ENCODE data around the gene DNAJB14.

The DNAJB14 gene

GRCh38 chr4:99893839-99894160, 52.6 kb downstream of the DNAJB14 start:
- H3K4me3 ChIP-seq (ENCODE audit: low read depth, low read length) = peak overlapping the region; percentile 93
- no peak for DNase-seq (ENCODE audit: low read depth)
- no peak for TF ChIP-seq CTCF (IDR thresholded peaks at IDR 0.05; ENCODE audit: low read depth, low read length, missing control alignments)
- in situ Hi-C loops (cut with HindIII; ENCODE audit: low sequenced_read_pairs) = no loop called here

GRCh38 chr4:99893029-99893428, 53.4 kb downstream of the DNAJB14 start:
- no peak for TF ChIP-seq CTCF (IDR thresholded peaks at IDR 0.05; ENCODE audit: low read depth, low read length, missing control alignments)
- H3K4me3 ChIP-seq (ENCODE audit: low read depth, low read length) = peak overlapping the region; percentile 93
- in situ Hi-C loops (cut with HindIII; ENCODE audit: low sequenced_read_pairs) = no loop called here
- no peak for DNase-seq (ENCODE audit: low read depth)

GRCh38 chr4:99891351-99891750, 55.1 kb downstream of the DNAJB14 start:
- no peak overlapping the region for H3K4me3 ChIP-seq (ENCODE audit: low read depth, low read length)
- no peak for DNase-seq (ENCODE audit: low read depth)
- in situ Hi-C loops (cut with HindIII; ENCODE audit: low sequenced_read_pairs) = no loop called here
- no peak for TF ChIP-seq CTCF (IDR thresholded peaks at IDR 0.05; ENCODE audit: low read depth, low read length, missing control alignments)

- H3K4me3 ChIP-seq (ENCODE audit: low read depth, low read length) = no peak overlapping the region
- in situ Hi-C loops (cut with HindIII; ENCODE audit: low sequenced_read_pairs) = no loop called here
- no peak for TF ChIP-seq CTCF (IDR thresholded peaks at IDR 0.05; ENCODE audit: low read depth, low read length, missing control alignments)
- no peak for DNase-seq (ENCODE audit: low read depth)
These were observed 58.6 kb downstream of the DNAJB14 start for GRCh38 chr4:99887837-99888236.

GRCh38 chr4:99886146-99886545, 60.3 kb downstream of the DNAJB14 start:
- in situ Hi-C loops (cut with HindIII; ENCODE audit: low sequenced_read_pairs) = no loop called here
- TF ChIP-seq CTCF (IDR thresholded peaks at IDR 0.05; ENCODE audit: low read depth, low read length, missing control alignments) = no peak
- H3K4me3 ChIP-seq (ENCODE audit: low read depth, low read length) = no peak overlapping the region
- DNase-seq (ENCODE audit: low read depth) = peak; percentile 66

- in situ Hi-C loops (cut with HindIII; ENCODE audit: low sequenced_read_pairs) = no loop called here
- TF ChIP-seq CTCF (IDR thresholded peaks at IDR 0.05; ENCODE audit: low read depth, low read length, missing control alignments) = no peak
- DNase-seq (ENCODE audit: low read depth) = no peak
- H3K4me3 ChIP-seq (ENCODE audit: low read depth, low read length) = no peak overlapping the region
These were observed 60.7 kb downstream of the DNAJB14 start for GRCh38 chr4:99885687-99886086.

- TF ChIP-seq CTCF (IDR thresholded peaks at IDR 0.05; ENCODE audit: low read depth, low read length, missing control alignments) = peak; percentile 45
- DNase-seq (ENCODE audit: low read depth) = peak; percentile 38
- in situ Hi-C loops (cut with HindIII; ENCODE audit: low sequenced_read_pairs) = no loop called here
These were observed 61.3 kb downstream of the DNAJB14 start for GRCh38 chr4:99885063-99885664.

More at GRCh38 chr4:99885063-99885664, 61.3 kb downstream of the DNAJB14 start:
- H3K4me3 ChIP-seq (ENCODE audit: low read depth, low read length) = no peak overlapping the region

All from astrocyte of the cerebellum (primary cell).